ENCODE data around the gene GAB1.

GAB1 gene

DNA sequence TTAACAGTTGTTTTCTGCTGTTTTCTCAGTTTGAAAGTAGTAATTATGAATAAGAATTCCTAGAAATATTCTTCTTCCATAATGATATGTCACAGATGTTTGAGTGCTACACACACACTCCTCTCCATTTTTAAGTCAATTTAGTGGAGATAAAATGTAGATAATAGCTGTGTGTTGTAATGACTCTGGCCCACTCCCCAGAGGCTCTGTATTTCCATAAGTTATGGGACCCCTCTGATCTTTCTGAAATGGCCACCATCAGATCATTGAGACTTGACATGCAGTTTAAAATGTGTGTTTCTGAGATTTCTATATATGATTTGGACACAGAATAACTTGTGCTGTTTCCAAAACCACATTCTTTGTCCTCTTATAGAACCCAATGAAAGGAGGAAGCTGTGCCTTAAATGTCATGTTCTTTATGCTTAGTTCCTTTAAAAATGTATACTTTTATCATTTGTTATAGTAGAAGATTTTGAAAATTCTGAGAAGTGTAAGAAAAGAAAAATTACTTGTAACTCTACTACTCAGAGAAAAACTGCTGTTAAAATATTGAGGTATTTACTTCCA lies 46.4 kb downstream of the GAB1 start:
- no peak for DNase-seq

DNA sequence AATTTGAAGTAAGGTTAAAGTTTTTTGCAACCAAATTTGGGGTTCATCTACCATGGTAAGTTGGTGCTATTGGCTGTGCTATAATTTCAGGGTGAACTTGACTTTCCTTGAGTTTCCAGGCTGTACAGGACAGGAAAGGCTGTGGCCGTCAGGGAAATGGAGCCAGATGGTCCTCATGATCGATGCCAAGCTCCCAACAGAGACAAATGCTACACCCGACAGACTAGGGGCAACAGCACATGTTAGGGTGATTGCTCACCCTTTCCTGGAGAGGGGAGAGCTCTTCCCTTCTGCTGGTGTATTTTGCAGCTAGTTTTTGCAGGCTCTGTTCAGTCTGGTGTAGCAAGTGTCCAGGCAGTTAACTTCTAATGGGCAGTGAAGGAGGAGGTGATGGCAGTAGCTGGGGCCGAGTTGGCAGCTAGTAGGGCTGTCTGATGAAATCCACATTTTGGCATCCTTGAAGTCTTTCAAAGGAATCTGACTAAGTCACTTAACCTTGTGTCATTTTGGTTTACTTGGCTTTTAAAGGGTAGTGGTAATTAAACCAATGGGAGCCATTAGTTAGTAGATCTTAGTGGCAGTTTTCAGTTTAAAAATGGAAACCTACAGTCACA lies 47.8 kb downstream of the GAB1 start:
- no peak for DNase-seq

DNA sequence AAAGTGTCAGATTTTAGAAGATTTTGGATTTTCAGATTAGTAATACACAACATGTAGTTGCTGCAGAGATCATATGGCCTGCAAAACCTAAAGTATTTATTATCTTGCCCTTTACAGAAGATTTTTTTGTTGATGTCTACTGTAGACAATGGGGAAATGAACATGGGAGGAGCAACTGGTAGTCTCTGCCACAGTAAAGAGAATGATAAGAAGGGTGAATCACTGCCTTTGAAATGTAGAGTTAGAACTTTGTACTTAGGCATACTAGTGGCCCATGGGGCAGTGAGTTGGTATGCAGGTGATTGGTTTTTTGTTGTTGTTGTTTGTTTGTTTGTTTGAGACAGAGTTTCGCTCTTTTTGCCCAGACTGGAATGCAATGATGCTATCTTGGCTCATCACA lies 50.1 kb downstream of the GAB1 start:
- no peak for DNase-seq

DNA sequence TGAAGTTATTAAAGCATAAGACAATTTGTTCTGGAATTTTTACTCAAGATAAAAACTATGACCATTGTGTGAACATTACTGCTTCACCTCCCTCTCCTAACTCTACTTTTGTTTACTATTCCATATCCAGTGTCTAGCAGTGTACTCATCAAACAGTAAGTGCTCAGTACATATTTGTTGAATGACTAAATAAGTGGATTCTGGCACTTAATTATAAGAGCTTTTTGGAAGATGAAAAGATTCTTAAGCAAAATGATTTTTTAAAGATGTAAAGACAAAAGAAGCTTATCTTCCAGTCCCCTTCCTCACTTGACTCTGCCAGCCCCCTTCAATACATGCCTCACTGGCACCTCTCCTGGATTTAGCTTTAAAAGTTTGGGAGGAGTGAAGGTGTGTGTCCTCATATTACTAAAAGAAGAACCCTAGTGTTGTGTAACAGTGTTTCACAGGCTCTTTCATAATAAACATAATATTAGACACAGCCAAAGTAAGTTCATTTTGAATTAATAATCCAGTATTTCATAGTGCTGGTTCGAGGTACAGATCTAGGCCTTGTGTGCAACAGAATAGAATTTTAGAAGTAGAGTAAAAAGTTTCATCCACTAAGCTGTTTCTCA lies 53.0 kb downstream of the GAB1 start:
- DNase-seq, result no peak

DNA sequence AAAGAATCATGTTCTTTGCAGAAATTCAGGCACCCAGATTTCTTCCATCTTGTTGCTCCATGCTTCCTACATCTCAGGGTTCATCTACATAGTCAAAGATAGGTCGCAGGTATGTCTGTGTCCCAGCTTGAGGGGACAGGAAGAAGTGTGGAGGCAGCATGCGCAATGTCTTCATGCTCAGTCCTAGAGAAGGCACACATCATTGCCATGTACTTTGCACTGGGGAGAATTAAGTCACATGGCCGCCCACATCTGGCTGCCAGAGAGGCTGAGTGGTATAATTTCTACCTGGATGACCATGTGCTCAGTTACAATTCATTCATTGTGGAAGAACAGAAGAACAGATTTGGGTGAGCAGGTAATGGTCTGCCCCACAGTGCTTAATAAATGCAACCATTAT lies 54.1 kb downstream of the GAB1 start:
- DNase-seq, result peak in 4 of 58 donors; percentile 14 to 61 (median 24)

DNA sequence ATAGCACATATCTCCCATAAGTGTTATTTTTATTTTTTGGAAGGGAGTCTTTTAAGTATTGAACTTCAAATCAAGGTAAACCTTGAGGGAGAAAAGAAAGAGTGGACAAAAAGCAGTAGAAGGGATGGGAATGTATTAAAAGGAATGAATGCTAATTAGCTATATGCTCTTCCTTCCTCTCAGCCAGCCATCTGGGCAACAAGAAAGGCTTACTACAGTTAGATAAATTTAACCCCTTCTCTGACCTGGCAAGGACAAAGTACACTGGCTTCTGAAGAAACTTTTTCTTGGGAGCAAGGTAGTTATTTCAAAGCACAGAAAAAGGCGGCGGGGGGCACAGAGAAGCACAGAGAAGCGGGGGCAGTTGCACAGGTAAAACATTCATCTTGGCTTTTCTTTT lies 54.6 kb downstream of the GAB1 start:
- no peak for DNase-seq

DNA sequence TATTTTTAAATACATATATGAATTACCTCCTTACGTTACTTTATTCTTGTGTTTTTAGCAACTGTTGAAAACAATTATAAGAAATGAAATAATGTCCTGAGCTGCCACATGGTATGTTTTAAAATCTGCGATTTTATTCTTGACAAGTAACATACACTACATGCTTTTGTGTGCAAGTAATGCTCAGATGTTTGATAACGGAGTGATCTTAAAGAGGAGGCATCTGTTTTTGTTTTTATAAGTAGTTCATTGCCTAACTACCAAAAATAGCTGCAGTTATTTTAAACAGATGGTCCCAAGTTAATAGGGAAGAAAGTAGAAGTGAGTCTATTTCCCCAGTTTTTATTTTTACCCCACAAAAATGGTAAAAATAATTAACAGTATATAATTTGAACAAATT lies 55.2 kb downstream of the GAB1 start:
- DNase-seq, result no peak

DNA sequence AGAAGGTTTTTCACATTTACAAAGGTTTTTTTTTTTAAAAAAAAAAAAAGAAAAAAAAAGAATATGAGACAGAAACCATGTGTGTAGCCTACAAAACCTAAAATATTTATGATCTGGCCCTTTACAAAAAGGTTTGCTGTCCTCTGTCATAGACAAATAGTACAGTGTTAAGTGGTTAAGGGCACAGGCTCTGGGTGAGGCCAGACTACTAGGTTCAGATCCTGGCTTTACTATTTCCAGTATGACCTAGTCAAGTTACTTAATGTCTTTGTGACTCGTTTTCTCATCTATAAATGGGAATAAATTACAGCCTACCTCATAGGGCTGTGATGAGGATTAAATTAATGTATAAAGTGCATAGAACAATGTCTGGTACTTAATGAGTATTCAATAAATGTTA lies 56.5 kb downstream of the GAB1 start:
- DNase-seq, result no peak

DNA sequence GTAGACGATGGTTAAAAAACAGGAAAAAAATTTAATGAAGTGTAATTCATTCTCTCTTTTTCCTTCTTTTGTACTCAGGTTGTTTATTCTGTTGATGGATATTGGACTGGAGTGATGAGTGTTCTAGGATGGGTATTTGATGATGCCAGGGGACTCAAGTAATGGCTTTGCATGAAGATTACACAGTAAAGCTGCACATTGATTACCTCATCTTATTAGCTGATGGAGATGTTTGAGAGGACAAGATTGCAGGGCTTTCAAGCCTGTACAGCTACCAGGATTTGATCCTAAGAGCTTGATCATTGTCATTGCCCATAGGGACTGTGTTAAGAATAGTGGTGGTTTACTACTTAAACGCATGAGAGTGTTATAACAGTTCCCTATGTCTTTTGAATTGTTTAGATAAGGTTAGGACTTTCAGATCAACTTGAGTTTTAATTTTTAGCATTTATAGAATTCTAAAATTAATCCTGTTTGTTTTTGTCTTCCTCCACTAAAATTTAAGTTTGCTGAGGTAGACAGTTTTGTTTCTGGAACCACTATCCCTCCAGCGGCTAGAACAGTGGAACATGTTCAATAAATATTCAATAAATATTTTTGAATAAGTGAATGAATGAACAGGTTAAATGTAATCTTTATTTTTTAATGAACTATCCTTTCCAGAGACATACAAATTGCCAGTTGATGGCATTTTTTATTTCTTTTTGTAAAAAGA lies 58.2 kb downstream of the GAB1 start:
- no peak for DNase-seq

DNA sequence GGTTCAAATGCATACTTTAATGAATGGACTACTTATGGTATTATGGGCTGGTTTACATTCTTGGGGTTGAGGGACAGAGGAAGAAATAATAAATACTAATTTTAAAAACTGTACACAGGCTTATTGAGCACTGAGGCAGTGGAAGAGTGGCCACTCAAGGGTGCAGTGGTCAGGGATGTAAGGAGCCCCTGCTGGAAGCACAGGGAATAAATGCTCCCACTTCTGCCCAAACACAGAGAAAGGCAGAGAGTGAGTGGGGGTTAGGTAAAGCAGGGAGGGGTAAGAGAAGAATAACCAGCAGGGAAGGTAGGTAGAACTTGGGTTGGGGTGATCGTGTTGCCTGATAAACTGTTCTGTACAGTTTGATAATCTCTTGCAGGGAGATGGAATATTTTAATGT lies 60.0 kb downstream of the GAB1 start:
- DNase-seq, result no peak

DNA sequence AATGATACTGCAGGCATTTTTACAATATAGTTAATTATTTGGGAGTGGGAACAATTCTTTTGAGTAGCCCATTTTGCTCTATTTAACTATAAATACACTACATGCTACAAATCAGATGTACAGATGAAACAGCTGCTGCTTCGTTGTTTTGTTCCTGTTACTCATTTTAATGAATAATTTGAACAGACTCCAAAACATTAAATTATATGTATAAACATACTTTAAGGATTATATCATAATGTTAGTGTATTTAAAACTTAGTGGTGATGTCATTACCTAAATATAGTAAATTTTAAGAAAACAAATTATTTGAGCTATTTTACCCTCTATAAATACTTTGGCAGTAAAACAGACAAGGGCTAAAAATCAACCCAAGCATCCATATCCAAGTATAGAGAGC lies 60.7 kb downstream of the GAB1 start:
- DNase-seq, result no peak

DNA sequence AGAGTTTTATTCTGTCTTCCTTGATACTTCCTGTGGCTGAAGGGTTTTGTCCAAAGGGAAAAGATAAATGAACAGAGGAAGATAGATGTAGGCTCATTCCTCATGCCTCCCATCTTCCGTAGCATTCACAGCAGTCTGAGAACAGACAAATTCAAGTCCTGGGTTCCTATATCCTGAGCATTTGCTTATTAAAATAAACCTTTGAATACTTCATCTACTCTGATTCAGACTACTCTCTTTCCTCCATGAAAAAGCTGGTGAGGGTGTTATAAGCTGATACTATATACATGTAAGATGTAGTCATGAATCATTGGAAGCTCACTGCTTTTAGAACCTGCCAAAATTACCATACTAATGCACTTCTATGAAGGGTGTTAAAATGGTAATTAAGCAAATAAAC lies 61.2 kb downstream of the GAB1 start:
- DNase-seq, result no peak

DNA sequence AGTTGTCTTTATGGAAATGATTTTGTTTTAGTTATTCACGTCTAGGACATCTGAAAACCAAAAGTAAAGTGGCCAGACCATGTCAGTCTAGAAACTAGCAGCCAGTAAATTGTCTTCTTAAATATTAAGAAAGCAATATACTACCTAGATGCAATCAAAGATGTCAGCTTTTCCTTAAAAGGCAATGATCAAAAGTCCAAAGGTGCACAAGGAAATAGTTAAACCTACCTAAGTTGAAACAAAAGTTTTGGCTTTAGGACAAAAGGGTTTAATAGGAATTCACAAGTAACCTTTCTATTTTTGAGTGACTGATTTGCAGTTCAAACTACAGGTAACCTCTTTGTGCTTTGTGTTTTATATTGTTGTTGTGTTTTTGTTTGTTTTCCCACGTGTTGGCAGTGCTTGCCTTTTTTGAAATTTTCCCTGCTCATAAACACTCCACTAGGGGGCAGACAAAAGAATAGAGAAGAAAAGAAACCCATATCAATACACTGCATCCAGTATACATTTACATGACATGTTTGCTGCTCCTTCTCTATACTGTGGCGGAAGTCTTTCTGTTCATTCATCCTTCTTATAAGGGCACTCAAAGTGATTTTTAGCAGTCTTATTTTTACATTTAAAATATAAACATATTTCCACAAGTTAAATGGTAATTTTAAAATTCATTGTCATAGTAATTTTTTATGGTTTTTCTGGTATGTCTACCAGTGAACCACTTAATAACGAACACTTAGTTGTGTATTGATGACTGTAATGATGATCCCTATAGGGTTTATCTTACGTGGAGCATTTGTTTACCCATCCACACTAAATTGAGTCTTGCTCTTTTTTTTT lies 62.7 kb downstream of the GAB1 start:
- peak in 1 of 58 donors; percentile 18 for DNase-seq

DNA sequence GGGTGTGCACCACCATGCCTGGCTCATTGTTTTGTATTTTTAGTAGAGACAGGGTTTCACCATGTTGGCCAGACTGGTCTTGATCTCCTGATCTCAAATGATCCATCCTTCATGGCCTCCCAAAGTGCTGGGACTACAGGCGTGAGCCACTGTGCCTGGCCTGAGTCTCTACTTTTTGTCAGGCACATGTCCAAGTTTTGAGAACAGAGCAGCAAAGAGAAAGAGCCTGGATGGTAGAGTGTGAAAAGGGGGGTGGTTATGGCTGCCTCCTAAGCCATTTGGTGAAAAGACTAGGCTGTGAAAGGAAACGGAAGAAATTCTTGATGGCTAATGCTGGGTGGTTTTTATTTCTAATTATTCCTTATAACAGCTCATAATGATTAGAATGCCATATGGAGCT lies 63.4 kb downstream of the GAB1 start:
- peak in 6 of 58 donors; percentile 14 to 44 (median 28) for DNase-seq

DNA sequence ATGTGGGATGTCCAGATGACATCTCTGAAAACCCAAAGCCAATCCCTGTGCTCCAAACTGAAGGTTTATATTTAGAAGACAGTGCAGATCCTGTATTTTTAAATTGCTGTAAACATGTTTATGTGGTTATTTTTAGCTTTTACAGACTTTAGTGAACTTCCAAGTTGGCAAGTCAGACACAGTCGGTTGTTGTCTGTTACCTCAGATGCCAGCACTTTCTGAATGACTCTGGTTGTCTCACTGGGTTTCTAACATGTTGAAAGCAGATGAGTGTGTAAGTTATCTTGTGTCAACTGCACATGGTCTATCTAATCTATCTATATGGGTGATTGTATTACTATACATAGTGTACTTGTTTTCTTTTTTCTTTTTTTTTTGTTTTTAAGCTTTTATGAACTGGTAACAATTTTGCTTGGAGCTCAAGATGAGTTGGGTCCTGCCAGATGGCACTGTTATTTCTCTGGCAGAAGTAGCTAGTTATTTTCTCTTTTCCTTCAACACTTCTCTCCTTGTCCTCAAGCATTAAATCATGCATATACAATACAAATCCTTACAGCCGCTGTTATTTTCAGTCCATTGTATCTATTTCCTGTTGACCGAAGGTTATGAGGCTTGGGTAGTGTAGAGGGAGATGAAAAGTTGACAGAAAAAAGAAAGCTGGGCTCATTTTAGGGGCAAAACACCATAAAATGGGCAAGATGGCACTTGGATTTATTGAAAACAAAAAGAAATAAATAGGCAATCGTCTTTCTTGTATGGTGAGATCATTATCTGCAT lies 66.3 kb downstream of the GAB1 start:
- peak in 11 of 58 donors; percentile 12 to 80 (median 30) for DNase-seq

DNA sequence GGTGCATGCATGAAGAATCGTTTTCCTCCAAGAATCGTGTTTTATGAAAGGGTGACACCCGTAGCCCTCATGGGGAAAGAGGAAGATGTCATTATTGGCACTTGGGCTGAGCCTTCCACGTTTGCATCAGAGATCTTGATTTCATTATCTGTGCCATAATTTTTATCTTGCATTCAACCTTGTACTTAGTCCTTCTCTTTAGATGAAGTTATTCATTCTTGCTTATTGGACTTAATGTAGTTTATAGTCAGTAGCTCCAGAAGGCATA lies 66.8 kb downstream of the GAB1 start:
- no peak for DNase-seq

DNA sequence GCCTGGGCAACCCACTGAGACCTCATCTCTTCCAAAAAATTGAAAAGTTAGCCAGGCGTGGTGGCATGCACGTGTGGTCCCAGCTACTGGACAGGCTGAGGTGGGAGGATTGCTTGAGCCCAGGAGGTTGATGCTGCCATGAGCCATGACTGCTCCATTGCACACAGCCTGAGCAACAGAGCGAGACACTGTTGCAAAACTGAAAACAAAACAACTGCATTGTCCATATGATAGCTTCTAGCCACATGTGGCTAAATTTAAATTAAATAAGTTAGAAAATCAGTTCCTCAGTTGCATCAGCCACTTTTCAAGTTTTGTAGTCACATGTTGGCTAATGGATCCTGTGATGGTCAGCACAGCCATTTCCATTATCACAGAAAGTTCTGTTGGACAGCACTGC lies 67.9 kb downstream of the GAB1 start:
- DNase-seq, result no peak

DNA sequence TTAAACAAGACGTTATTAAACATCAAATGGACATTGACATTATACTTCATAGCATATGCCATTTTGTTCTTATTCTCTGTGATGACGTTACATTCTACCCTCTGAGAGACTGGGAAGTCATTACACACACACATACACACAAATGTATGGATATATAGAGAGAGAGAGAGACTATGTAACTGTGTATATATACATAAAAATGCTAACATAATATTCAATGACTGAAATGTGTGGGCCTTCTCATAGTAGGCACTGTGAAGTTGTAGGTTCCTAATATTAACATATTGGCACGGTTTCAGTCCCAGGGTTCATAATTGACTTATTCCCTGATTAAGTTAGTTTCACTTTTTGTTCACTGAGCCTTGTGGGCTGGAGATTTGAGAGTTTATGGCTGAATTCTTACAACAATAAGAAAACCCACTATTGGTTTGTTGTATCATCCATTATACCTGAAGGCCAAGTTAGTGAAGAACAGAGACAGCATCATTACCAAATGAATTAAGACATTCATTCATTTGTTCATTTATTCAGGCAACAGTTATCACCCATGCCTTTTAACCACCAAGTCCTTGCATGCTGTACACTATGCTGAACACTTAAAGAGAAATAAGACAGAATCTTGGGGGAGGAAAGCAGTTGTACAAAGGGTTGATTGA lies 68.5 kb downstream of the GAB1 start:
- no peak for DNase-seq

DNA sequence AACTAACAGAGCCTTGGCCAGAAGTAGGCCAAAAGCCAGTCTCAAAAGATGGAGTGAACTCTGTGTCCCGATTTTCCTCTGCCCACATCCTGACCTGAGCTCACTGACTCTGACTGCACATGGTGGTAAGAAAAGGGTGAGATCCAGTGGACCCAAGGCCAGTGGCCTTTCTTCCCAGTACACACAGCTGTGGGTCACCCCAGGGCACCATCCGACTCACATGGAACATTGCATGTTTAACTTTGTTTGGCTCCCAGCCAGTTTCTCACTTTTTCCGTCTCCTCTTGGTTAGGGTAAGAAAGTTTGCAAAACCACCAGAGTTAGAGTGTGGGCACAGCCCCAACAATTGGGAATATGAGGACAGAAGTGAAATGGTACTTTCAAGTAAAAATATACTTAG lies 69.8 kb downstream of the GAB1 start:
- DNase-seq, result peak in 2 of 58 donors; percentile 12 to 38

DNA sequence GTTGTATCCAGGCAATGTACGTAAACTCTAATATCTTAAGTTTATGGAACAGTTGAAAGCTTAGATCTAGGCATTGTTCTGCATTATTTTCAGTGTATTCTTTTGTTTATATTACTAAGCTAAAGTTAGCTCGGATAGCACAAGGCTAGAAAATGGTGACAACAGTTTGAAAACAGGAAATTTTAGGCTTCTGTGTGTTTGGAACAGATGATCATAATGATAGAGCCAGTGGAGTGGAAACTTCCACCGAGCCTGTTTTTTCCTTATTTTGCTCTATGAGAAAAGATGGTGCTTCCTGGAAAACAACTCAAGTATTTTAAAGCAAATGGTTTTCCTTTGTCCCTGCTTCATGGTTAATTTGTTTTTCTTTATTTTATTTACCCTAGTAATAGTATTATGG lies 70.8 kb downstream of the GAB1 start:
- no peak for DNase-seq

DNA sequence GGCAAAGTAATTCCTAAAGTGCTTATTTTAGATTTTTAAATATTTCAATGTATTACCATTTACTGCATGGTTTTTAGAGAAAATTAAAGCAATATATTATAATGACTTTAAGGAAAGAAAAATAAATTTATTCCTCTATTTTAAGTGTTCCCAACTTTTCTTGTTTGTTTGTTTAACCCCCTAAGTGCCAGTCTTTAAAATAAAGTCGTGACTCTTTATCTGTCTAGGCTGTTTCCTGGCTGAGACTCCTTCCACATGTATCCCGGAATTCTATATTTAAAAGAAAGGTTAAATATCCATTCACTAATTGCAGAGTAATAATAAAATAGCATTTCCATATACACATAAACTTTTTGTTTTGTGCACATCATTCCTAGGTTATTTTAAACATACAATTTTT lies 71.2 kb downstream of the GAB1 start:
- DNase-seq, result no peak
